ENCODE data around the gene TBC1D22A. TPM values are rescaled to one million over a fixed set of nuclear protein-coding genes. Genes with fewer than 3 reads are reported as not detected.

Gene TBC1D22A
- total and polyA plus RNA-seq, 2 donors from 2014 or later: 24.6 to 39.4 TPM

- DNase-seq (peak in 1 of 5 donors; percentile 74), FAIRE-seq (no peak)
- Histone ChIP-seq H3K27me3 (ENCODE audit: control insufficient read depth, insufficient read depth, low read length) (no peaks in the 10 kb centered on the region), H3K9me3 (ENCODE audit: control insufficient read depth in 2 of 3, insufficient read depth in 1 of 3, low read length in 3 of 3) (no peaks in the 10 kb centered on the region), H3K27ac (ENCODE audit: low read depth in 2 of 2, low read length in 2 of 2) (no peak overlapping the region), H3K9ac (ENCODE audit: low read length in 3 of 3) (no peak overlapping the region), H3K4me3 (ENCODE audit: low read length in 3 of 3) (no peak overlapping the region), H3K36me3 (ENCODE audit: control insufficient read depth in 2 of 3, insufficient read depth in 3 of 3, low read length in 3 of 3) (peaks cover 0 to 2% (median 0%) of the 10 kb centered on the region in 3 donors), H3K4me1 (ENCODE audit: control insufficient read depth in 2 of 3, insufficient read depth in 2 of 3, low read depth in 1 of 3, low read length in 3 of 3) (no peaks in the 10 kb centered on the region)
- TF ChIP-seq CTCF (IDR thresholded peaks at IDR 0.05; ENCODE audit: borderline replicate concordance, extremely low read depth, insufficient read depth): no peak
- intact Hi-C loops (cut with DNase I): no loop called here
Observed at GRCh38 chr22:46954781-46955180, 192.3 kb downstream of the TBC1D22A start.

GRCh38 chr22:46956498-46957215, 194.2 kb downstream of the TBC1D22A start:
- no peaks in the 10 kb centered on the region for H3K36me3 ChIP-seq (ENCODE audit: control insufficient read depth in 2 of 3, insufficient read depth in 3 of 3, low read length in 3 of 3)
- DNase-seq (peak in 1 of 5 donors; percentile 47), FAIRE-seq (no peak)
- no peak overlapping the region for H3K4me3 ChIP-seq (ENCODE audit: low read length in 3 of 3)
- no peak overlapping the region for H3K27ac ChIP-seq (ENCODE audit: low read depth in 2 of 2, low read length in 2 of 2)
- TF ChIP-seq CTCF (IDR thresholded peaks at IDR 0.05; ENCODE audit: borderline replicate concordance, extremely low read depth, insufficient read depth): no peak
- H3K4me1 ChIP-seq (ENCODE audit: control insufficient read depth in 2 of 3, insufficient read depth in 2 of 3, low read depth in 1 of 3, low read length in 3 of 3): no peaks in the 10 kb centered on the region
- no peak overlapping the region for H3K9ac ChIP-seq (ENCODE audit: low read length in 3 of 3)
- intact Hi-C loops (cut with DNase I): no loop called here
- H3K27me3 ChIP-seq (ENCODE audit: control insufficient read depth, insufficient read depth, low read length): no peaks in the 10 kb centered on the region
- no peaks in the 10 kb centered on the region for H3K9me3 ChIP-seq (ENCODE audit: control insufficient read depth in 2 of 3, insufficient read depth in 1 of 3, low read length in 3 of 3)

- Histone ChIP-seq H3K36me3 (ENCODE audit: control insufficient read depth in 2 of 3, insufficient read depth in 3 of 3, low read length in 3 of 3) (no peaks in the 10 kb centered on the region), H3K9me3 (ENCODE audit: control insufficient read depth in 2 of 3, insufficient read depth in 1 of 3, low read length in 3 of 3) (no peaks in the 10 kb centered on the region), H3K9ac (ENCODE audit: low read length in 3 of 3) (no peak overlapping the region), H3K27me3 (ENCODE audit: control insufficient read depth, insufficient read depth, low read length) (no peaks in the 10 kb centered on the region), H3K4me3 (ENCODE audit: low read length in 3 of 3) (no peak overlapping the region), H3K4me1 (ENCODE audit: control insufficient read depth in 2 of 3, insufficient read depth in 2 of 3, low read depth in 1 of 3, low read length in 3 of 3) (no peaks in the 10 kb centered on the region), H3K27ac (ENCODE audit: low read depth in 2 of 2, low read length in 2 of 2) (no peak overlapping the region)
- intact Hi-C loops (cut with DNase I): no loop called here
- FAIRE-seq: no peak
- DNase-seq: peak in 1 of 5 donors; percentile 52
- TF ChIP-seq CTCF (IDR thresholded peaks at IDR 0.05; ENCODE audit: borderline replicate concordance, extremely low read depth, insufficient read depth): no peak
Observed at GRCh38 chr22:46957521-46957920, 195.1 kb downstream of the TBC1D22A start.
